HS-5 (cell line): Measurements from ENCODE around the gene RAI1.

Source experiments
- DNase-seq: peaks from one replicate; pipeline ENCODE4 v3.0.0-alpha.2; 2012; ENCODE audit warnings: low read depth

The RAI1 gene

DNA sequence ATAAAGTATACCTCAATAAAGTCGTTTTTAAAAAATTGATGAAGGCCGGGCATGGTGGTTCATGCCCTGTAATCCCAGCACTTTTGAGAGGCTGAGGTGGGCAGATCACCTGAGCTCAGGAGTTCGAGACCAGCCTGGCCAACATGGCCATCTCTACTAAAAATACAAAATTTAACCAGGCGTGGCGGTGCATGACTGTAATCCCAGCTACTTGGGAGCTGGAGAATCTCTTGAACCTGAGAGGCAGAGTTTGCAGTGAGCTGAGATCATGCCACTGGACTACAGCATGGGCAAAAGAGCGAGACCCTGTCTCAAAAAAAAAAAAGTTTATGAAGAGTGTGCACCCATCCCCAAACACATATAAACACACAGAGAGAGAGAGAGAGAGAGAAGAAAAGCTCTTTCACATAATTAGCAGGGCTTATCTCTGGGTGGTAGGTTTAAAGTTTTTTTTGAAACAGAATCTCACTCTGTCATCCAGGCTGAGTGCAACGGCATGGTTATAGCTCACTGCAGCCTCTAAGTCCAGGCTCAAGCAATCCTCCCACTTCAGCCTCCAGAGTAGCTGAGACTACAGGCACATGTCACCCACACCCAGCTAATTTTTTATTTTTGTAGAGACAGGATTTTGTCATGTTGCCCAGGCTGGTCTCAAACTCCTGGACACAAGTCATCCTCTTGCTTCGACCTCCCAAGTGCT lies 152.6 kb downstream of the RAI1 start:
- no peak for DNase-seq

GRCh38 chr17:17834974-17835373 lies 153.7 kb downstream of the RAI1 start:
- DNase-seq, result no peak

DNA sequence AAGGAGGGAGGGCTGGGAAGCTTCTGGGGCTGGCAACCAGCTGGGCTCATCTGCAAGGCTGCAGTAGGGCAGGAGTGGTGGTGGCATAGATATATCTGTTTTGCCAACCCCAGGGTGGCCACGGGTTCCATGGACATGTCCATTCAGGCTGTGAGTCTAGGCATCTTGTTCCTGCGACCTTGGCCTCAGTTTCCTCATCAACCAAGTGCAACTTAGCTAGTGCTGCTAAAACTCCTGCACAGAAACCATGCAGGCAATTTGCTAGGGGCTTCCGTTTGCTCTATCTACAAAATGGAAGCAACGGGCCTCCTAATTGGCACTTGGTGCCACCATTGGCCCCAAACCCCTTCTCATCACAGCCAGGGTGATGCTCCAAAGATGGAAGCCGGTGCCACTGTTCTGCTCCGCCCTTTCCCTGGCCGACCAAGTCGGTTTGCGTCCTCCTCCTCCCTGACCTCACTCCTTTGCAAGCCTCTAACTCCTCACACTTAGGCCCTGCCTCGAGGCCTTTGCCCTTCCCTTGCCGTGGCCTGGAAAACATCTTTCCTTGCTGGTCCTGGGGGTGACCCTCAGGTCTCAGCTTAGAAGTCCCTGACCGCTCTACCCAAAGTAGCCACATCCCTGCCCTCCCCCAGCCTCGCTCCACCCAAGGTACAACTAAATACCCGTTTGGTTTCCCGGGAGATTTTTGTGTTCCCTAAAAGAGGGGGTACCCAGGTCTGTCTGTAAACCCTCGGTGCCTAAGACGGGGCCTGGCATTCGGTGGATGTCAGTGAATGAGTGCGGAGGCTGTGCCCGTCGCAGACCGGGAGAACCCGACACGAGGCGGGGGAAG lies 154.4 kb downstream of the RAI1 start:
- DNase-seq, result no peak

DNA sequence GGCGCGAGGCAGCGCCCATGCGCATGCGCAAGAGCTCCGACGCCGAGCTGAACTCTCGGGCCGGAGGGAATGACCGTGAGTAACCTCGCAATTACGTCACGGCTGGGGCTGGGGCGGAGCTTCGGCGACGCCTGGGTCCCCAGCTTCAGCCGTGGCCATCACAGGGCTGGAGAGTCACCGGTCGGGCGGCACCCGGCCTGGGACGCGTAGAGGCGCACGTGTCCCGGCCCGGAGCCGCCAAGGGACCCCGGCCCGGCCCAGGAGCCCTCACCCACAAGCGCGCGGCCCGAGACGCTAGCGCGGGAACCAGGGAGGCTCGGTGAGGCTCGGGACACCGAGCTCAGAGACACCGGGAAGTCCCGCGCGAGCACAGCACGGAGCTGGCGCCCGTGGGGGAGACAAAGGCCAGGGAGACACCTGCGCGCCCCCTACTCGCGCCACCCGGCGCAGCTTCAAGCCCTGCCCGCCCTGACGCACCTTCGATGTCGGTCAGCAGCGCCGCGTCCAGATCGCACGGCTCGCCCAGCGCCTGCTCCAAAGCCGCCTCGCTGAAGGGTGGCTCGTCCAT lies 155.1 kb downstream of the RAI1 start:
- peak; percentile 82 for DNase-seq

DNA sequence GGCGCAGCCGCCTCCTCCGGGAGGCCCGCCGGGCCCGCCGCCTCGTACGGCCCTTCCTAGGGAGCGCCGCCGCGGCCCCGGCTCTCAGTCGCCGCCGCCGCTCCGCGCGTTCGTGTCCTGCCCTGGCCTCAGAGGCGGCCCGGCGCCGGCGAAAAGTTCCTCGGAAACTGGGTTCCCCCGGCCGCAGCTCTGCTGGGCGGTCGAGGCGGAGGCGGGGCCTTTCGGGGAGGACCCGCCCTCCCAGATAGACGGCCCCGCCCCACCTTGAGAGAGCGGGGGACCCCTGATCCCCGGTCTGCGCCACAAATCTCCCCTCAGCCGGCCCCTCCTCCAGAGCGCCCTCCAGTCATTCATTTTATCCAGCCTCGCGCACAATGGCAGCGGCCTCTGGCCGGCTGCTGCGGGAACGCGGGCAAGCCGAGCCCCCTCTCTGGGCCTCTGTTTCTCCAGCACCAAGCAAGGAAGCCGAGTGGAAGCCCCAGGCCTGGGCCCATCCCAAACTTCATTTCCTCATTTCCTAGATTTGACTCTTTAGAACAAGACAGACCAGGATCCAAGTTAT lies 155.6 kb downstream of the RAI1 start, which contains the start of gene SREBF1:
TSS of gene SREBF1 (minus strand) at position 169 of the 562 bp plus-strand sequence. CDS start 169 bp downstream, outside the sequence.
- DNase-seq, result no peak

GRCh38 chr17:17837380-17837821 lies 156.1 kb downstream of the RAI1 start:
- DNase-seq, result no peak

GRCh38 chr17:17837966-17838962 lies 157.0 kb downstream of the RAI1 start:
- no peak for DNase-seq

GRCh38 chr17:17839791-17840707 lies 158.8 kb downstream of the RAI1 start:
- peak; percentile 76 for DNase-seq

- DNase-seq, result no peak
These were observed 159.7 kb downstream of the RAI1 start for GRCh38 chr17:17840751-17841591.

GRCh38 chr17:17841601-17842025 lies 160.4 kb downstream of the RAI1 start:
- DNase-seq, result no peak

DNA sequence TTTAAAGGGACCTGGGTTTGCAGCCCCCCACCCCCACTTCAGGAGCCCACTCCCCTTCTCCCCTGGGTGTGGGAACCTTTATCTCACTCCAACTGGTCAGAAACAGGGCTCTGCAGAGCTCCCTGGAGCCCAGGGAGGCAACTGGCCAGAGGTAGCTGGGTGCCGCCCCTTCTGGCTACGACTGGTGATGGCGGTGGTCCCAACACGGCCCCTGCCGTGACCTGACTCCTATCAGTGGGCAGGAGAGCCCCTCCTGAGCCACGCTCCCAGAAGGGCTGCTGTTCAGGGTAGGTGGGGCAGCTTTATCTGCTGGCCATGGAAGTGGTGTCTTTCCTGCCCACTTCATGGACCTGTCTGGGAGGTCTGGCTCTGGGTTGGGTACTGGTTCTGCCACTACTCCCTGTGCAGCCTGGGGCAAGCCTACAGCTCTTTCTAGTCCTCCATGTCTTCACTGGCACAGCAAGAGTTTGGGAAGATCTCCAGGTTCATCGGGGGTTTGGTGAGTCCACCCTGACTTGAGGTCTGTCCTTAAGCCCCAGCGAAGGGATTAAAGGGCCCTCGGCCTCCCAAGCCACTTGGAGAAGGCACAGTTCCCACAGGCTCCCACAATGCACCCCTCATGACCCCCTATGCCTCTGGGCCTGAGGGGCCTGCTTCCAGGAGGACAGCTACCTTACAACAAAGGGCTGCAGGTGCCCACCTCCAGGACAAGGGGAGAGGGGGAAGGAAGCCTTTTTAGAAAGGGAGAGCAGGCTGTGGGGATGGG lies 161.0 kb downstream of the RAI1 start:
- no peak for DNase-seq

DNA sequence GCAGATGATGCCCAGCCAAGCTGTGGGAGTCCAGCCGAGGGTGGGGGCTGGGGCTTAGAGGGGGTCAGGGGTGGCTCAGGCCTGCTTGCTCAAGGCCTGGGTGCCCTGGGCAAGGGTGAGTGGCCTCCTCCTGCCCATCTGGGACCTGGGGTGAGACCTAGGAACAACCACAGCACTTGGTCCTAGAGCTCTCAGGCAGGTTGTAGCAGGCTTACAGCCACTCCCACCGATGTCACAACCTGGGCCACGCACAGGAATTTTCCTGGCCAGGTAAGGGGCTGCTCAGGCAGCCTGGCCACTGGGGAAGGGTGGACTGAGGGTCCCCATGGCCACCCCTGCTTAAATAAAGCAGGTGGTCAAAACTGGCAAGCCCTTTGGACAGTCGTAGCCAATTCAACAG lies 161.8 kb downstream of the RAI1 start:
- no peak for DNase-seq

GRCh38 chr17:17844079-17844478 lies 162.8 kb downstream of the RAI1 start:
- DNase-seq, result no peak

- DNase-seq, result no peak
These were observed 163.2 kb downstream of the RAI1 start for GRCh38 chr17:17844500-17844899.

GRCh38 chr17:17845046-17845775 lies 164.0 kb downstream of the RAI1 start:
- no peak for DNase-seq

DNA sequence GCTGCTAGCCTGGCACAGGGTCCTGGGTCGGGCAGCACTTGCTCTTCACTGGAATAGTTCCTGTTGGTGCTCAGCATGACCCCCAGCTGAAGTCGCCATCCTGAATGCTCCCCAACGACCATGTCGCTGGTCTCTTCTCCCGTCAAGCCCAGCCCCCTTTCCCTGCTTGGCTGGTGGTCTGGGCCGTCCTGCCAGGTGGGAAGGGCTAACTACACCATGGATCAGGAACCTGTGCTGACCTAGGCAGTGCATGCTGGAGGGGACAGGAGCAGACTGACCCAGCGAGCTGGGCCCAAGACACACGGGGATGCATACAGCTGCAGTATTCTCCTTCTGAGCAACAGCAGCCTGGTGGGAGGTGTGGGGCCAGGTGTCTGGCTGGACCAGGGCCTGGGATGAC lies 164.7 kb downstream of the RAI1 start:
- DNase-seq, result no peak

GRCh38 chr17:17846645-17847044 lies 165.4 kb downstream of the RAI1 start:
- no peak for DNase-seq
